ENCODE data around the gene ACTR3C.

ACTR3C gene

GRCh38 chr7:150339409-150339809 lies 16.1 kb upstream of the ACTR3C start:
- in situ Hi-C loops (cut with HindIII; ENCODE audit: low pct_ligation_motif_present, low pct_unique_long_range_greater_than_20kb, low sequenced_read_pairs) = no loop called here
- DNase-seq = peak; percentile 92

GRCh38 chr7:150338166-150338829 lies 15.0 kb upstream of the ACTR3C start:
- DNase-seq = no peak
- in situ Hi-C loops (cut with HindIII; ENCODE audit: low pct_ligation_motif_present, low pct_unique_long_range_greater_than_20kb, low sequenced_read_pairs) = no loop called here

- no peak for DNase-seq
- in situ Hi-C loops (cut with HindIII; ENCODE audit: low pct_ligation_motif_present, low pct_unique_long_range_greater_than_20kb, low sequenced_read_pairs) = no loop called here
Measured at GRCh38 chr7:150337659-150338081, 14.3 kb upstream of the ACTR3C start.

- in situ Hi-C loops (cut with HindIII; ENCODE audit: low pct_ligation_motif_present, low pct_unique_long_range_greater_than_20kb, low sequenced_read_pairs) = no loop called here
- no peak for DNase-seq
Measured at GRCh38 chr7:150337179-150337578, 13.8 kb upstream of the ACTR3C start.

- no peak for DNase-seq
- in situ Hi-C loops (cut with HindIII; ENCODE audit: low pct_ligation_motif_present, low pct_unique_long_range_greater_than_20kb, low sequenced_read_pairs) = no loop called here
Measured at GRCh38 chr7:150336746-150337145, 13.4 kb upstream of the ACTR3C start.

- DNase-seq = no peak
- in situ Hi-C loops (cut with HindIII; ENCODE audit: low pct_ligation_motif_present, low pct_unique_long_range_greater_than_20kb, low sequenced_read_pairs) = no loop called here
Measured at GRCh38 chr7:150335774-150336112, 12.4 kb upstream of the ACTR3C start.

- DNase-seq = no peak
Measured at GRCh38 chr7:150335108-150335773, 11.9 kb upstream of the ACTR3C start.

GRCh38 chr7:150334108-150334507 lies 10.8 kb upstream of the ACTR3C start:
- no peak for DNase-seq
- in situ Hi-C loops (cut with HindIII; ENCODE audit: low pct_ligation_motif_present, low pct_unique_long_range_greater_than_20kb, low sequenced_read_pairs) = no loop called here

More at GRCh38 chr7:150335108-150335773, 11.9 kb upstream of the ACTR3C start:
- in situ Hi-C loops (cut with HindIII; ENCODE audit: low pct_ligation_motif_present, low pct_unique_long_range_greater_than_20kb, low sequenced_read_pairs) = no loop called here

- DNase-seq = no peak
- in situ Hi-C loops (cut with HindIII; ENCODE audit: low pct_ligation_motif_present, low pct_unique_long_range_greater_than_20kb, low sequenced_read_pairs) = no loop called here
Measured at GRCh38 chr7:150333659-150334058, 10.3 kb upstream of the ACTR3C start.

GRCh38 chr7:150332852-150333635 lies 9.7 kb upstream of the ACTR3C start:
- DNase-seq = no peak
- in situ Hi-C loops (cut with HindIII; ENCODE audit: low pct_ligation_motif_present, low pct_unique_long_range_greater_than_20kb, low sequenced_read_pairs) = no loop called here

- DNase-seq = no peak
- in situ Hi-C loops (cut with HindIII; ENCODE audit: low pct_ligation_motif_present, low pct_unique_long_range_greater_than_20kb, low sequenced_read_pairs) = no loop called here
Measured at GRCh38 chr7:150330211-150330885, 7.0 kb upstream of the ACTR3C start.

GRCh38 chr7:150329331-150330120 lies 6.2 kb upstream of the ACTR3C start:
- DNase-seq = no peak
- in situ Hi-C loops (cut with HindIII; ENCODE audit: low pct_ligation_motif_present, low pct_unique_long_range_greater_than_20kb, low sequenced_read_pairs) = no loop called here

- DNase-seq = peak; percentile 14
- in situ Hi-C loops (cut with HindIII; ENCODE audit: low pct_ligation_motif_present, low pct_unique_long_range_greater_than_20kb, low sequenced_read_pairs) = no loop called here
Measured at GRCh38 chr7:150327308-150327707, 4.0 kb upstream of the ACTR3C start.

- in situ Hi-C loops (cut with HindIII; ENCODE audit: low pct_ligation_motif_present, low pct_unique_long_range_greater_than_20kb, low sequenced_read_pairs) = no loop called here
- peak; percentile 69 for DNase-seq
Measured at GRCh38 chr7:150326657-150327268, 3.4 kb upstream of the ACTR3C start.

GRCh38 chr7:150325901-150326300 lies 2.6 kb upstream of the ACTR3C start:
- no peak for DNase-seq
- in situ Hi-C loops (cut with HindIII; ENCODE audit: low pct_ligation_motif_present, low pct_unique_long_range_greater_than_20kb, low sequenced_read_pairs) = no loop called here

- in situ Hi-C loops (cut with HindIII; ENCODE audit: low pct_ligation_motif_present, low pct_unique_long_range_greater_than_20kb, low sequenced_read_pairs) = no loop called here
- peak; percentile 3 for DNase-seq
Measured at GRCh38 chr7:150325110-150325611, 1.8 kb upstream of the ACTR3C start.

GRCh38 chr7:150324373-150324961 lies 1.1 kb upstream of the ACTR3C start:
- DNase-seq = peak; percentile 51
- in situ Hi-C loops (cut with HindIII; ENCODE audit: low pct_ligation_motif_present, low pct_unique_long_range_greater_than_20kb, low sequenced_read_pairs) = no loop called here
